ENCODE data around the gene KDM8.

KDM8 gene

GRCh38 chr16:27208796-27209195, 5.5 kb downstream of the KDM8 start:
- no peak for TF ChIP-seq CTCF (IDR thresholded peaks at IDR 0.05; ENCODE audit: low read depth, low read length)
- H3K4me3 ChIP-seq (ENCODE audit: low read depth, low read length), result no peak overlapping the region

DNA sequence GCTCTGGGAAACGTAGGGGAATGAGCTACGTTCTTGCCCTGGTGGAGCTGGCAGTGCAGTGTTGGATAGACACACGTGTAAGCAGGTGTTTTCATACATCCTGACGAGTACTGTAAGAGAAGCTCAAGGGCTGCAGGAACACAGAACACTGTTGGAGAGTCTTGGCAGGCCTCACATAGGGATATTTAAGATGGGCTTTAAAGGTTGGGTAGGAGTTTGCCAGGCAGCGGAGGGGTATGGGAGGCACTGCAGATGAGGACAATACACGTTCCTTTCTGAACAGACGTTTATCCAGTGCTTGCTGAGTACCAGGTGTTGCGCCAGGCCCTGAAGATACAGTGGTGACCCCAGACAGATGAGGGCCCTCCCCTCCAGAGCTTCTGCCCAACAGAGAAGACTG, 6.3 kb downstream of the KDM8 start:
- H3K4me3 ChIP-seq (ENCODE audit: low read depth, low read length), result no peak overlapping the region
- no peak for TF ChIP-seq CTCF (IDR thresholded peaks at IDR 0.05; ENCODE audit: low read depth, low read length)

GRCh38 chr16:27210174-27210573, 6.8 kb downstream of the KDM8 start:
- TF ChIP-seq CTCF (IDR thresholded peaks at IDR 0.05; ENCODE audit: low read depth, low read length), result no peak
- no peak overlapping the region for H3K4me3 ChIP-seq (ENCODE audit: low read depth, low read length)

DNA sequence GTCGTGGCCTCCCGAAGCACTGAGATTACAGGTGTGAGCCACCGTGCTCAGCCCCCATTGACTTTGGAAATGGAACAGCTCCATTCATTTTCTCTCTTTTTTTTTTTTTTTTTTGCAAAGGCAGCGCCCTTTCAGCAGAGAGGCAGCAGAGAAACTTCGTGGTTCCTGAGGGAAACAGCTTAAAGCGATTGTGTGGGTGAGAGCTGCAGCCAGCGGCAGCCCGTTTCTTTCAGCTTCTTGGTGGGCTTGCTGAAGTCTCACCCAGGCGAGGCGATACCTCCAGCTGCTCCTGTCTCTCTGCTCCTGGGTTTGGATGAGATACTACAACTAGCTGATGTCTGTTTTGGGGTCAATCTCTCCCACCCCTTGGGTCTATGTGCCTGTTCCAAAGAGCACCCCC, 7.7 kb downstream of the KDM8 start:
- no peak for TF ChIP-seq CTCF (IDR thresholded peaks at IDR 0.05; ENCODE audit: low read depth, low read length)
- no peak overlapping the region for H3K4me3 ChIP-seq (ENCODE audit: low read depth, low read length)

- H3K4me3 ChIP-seq (ENCODE audit: low read depth, low read length), result no peak overlapping the region
- TF ChIP-seq CTCF (IDR thresholded peaks at IDR 0.05; ENCODE audit: low read depth, low read length), result no peak
Observed at GRCh38 chr16:27214084-27214961, 11.0 kb downstream of the KDM8 start.

- H3K4me3 ChIP-seq (ENCODE audit: low read depth, low read length), result no peak overlapping the region
- no peak for TF ChIP-seq CTCF (IDR thresholded peaks at IDR 0.05; ENCODE audit: low read depth, low read length)
Observed at GRCh38 chr16:27215660-27216059, 12.3 kb downstream of the KDM8 start.

DNA sequence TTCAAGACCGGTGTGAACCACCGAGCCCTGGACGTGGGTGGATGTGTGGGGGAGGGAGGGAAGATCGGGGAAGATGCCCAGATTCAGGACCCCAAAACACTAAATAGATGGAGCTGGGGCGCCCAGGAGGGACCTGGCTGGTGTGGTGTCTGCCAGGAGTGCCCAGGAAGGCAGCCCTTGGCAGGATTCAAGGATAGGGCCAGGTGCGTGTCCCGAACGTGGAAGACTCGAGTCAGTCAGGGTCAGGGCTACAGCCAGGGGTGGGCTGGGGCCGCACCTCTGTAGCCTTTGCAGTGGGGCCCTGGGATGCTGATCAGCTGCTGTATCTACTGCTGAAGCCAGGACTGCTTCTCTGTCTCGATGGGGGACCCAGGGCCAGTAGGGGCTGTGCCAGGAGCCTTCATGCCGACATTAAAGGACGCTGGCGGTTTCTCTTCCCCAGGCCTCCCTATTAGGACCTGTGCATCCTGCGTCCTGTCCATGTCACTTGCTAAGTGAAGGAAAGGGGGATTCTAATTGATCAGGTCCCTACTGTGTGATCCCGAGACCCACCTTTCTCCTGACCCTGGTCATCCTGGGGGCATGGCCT, 13.1 kb downstream of the KDM8 start:
- H3K4me3 ChIP-seq (ENCODE audit: low read depth, low read length), result no peak overlapping the region
- no peak for TF ChIP-seq CTCF (IDR thresholded peaks at IDR 0.05; ENCODE audit: low read depth, low read length)

Measured in WI38 (cell line).